ENCODE data around the gene EIF4B.
"Not testable (repeated sequence)": the region's sequence is repeated elsewhere in the genome, so short reads cannot be mapped to it uniquely, and the experiment has no call there.

EIF4B gene

DNA sequence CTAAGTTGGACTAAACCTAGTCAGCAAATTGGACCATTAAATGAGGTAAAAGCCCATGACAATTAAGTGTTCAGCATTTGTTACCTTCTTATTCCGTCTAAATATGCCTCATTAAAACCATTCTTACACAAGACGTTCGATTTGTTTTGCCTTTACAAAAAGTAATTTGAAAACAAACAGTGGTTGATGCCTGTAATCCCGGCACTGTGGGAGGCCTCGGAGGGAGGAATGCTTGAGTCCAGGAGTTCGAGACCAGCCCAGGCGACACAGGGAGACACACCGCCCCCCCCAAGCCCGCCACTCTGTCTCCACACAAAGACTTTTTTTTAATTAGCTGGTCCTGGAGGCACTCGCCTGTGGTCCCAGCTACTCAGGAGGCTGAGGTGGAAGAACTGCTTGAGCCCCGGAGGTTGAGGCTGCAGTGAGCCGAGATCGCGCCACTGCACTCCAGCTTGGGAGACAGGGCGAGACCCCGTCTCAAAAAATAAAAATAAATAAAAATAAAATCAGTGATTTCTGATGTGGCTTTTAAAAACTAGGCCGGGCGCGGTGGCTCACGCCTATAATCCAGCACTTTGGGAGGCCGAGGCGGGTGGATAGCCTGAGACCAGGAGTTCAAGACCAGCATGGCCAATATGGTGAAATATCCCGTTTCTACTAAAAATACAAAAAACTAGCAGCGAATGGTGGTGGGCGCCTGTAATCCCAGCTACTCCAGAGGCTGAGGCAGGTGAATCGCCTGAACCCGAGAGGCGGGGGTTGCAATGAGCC lies 856 bp upstream of the EIF4B start:
- Histone ChIP-seq H3K27me3 (ENCODE audit: insufficient read depth, poor library complexity, severe bottlenecking) (no peaks in the 10 kb centered on the region), H3K9me3 (ENCODE audit: severe bottlenecking) (no peaks in the 10 kb centered on the region), H3K4me3 (ENCODE audit: severe bottlenecking) (peak overlapping the region; percentile 71), H3K27ac (ENCODE audit: poor library complexity, severe bottlenecking) (peak overlapping the region; percentile 91), H3K36me3 (ENCODE audit: low read depth) (peaks cover 30% of the 10 kb centered on the region), H3K4me1 (ENCODE audit: insufficient read depth, poor library complexity, severe bottlenecking) (peaks cover 29% of the 10 kb centered on the region)
- TF ChIP-seq, protein P1, sequence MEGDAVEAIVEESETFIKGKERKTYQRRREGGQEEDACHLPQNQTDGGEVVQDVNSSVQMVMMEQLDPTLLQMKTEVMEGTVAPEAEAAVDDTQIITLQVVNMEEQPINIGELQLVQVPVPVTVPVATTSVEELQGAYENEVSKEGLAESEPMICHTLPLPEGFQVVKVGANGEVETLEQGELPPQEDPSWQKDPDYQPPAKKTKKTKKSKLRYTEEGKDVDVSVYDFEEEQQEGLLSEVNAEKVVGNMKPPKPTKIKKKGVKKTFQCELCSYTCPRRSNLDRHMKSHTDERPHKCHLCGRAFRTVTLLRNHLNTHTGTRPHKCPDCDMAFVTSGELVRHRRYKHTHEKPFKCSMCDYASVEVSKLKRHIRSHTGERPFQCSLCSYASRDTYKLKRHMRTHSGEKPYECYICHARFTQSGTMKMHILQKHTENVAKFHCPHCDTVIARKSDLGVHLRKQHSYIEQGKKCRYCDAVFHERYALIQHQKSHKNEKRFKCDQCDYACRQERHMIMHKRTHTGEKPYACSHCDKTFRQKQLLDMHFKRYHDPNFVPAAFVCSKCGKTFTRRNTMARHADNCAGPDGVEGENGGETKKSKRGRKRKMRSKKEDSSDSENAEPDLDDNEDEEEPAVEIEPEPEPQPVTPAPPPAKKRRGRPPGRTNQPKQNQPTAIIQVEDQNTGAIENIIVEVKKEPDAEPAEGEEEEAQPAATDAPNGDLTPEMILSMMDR (IDR thresholded peaks at IDR 0.05; ENCODE audit: poor library complexity, severe bottlenecking) = no peak
- DNase-seq (ENCODE audit: low spot score) (no peak), ATAC-seq (ENCODE audit: low read depth) (no peak; the same call in 2 of the 3 replicates)

DNA sequence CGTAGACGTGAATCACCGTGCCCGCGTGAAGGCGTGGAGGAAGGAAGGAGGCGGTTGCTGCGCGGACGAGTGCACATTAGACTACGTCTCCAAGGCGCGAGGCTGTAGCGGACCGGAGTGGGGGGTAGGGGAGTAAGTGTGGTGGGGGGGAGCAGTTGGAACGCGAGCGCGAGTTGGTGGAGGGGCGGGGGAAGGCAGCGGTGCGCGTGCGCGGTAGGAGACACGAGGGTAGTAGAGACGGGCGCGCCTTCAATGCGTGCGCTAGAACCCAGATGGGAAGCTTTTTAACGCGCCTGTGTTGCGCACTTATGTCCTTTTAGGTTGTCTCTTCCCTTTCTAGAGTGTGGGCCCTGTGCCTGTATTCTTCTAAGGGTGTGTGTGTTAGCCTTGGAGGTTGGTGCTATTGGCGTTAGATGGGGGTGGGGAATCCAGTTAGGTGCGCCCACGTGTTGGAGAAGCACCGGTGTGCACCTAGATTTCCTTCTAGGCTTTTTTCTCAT lies 604 bp downstream of the EIF4B start:
- peak overlapping the region; percentile 91 for H3K27ac ChIP-seq (ENCODE audit: poor library complexity, severe bottlenecking)
- peak; percentile 79 for DNase-seq (ENCODE audit: low spot score)
- TF ChIP-seq, protein P1 (IDR thresholded peaks at IDR 0.05; ENCODE audit: poor library complexity, severe bottlenecking) = no peak
- H3K36me3 ChIP-seq (ENCODE audit: low read depth) = peaks cover 44% of the 10 kb centered on the region
- H3K27me3 ChIP-seq (ENCODE audit: insufficient read depth, poor library complexity, severe bottlenecking) = no peaks in the 10 kb centered on the region
- H3K9me3 ChIP-seq (ENCODE audit: severe bottlenecking) = no peaks in the 10 kb centered on the region
- H3K4me3 ChIP-seq (ENCODE audit: severe bottlenecking) = peak overlapping the region; percentile 71
- ATAC-seq (ENCODE audit: low read depth) = peak; percentile 32
- H3K4me1 ChIP-seq (ENCODE audit: insufficient read depth, poor library complexity, severe bottlenecking) = peaks cover 29% of the 10 kb centered on the region

GRCh38 chr12:53007343-53007742 lies 1.1 kb downstream of the EIF4B start:
- peak overlapping the region; percentile 71 for H3K4me3 ChIP-seq (ENCODE audit: severe bottlenecking)
- TF ChIP-seq, protein P1 (IDR thresholded peaks at IDR 0.05; ENCODE audit: poor library complexity, severe bottlenecking) = no peak
- DNase-seq (ENCODE audit: low spot score) (no peak), ATAC-seq (ENCODE audit: low read depth) (no peak)
- H3K36me3 ChIP-seq (ENCODE audit: low read depth) = peaks cover 48% of the 10 kb centered on the region
- no peaks in the 10 kb centered on the region for H3K9me3 ChIP-seq (ENCODE audit: severe bottlenecking)
- H3K27ac ChIP-seq (ENCODE audit: poor library complexity, severe bottlenecking) = peak overlapping the region; percentile 91
- H3K27me3 ChIP-seq (ENCODE audit: insufficient read depth, poor library complexity, severe bottlenecking) = no peaks in the 10 kb centered on the region
- peaks cover 29% of the 10 kb centered on the region for H3K4me1 ChIP-seq (ENCODE audit: insufficient read depth, poor library complexity, severe bottlenecking)

DNA sequence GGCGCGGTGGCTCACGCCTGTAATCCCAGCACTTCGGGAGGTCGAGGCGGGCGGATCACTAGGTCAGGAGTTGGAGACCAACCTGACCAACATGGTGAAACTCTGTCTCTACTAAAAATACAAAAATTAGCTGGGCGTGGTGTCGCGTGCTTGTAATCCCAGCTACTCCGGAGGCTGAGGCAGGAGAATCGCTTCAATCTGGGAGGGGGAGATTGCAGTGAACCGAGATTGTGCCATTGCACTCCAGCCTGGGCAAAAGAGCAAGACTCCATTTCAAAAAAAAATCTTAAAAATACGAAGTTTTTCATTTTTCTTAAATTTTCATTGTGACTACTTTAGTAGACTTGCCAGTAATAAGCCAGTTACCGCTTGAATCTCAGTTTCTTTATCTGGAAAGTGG lies 2.5 kb downstream of the EIF4B start:
- Histone ChIP-seq H3K27ac (ENCODE audit: poor library complexity, severe bottlenecking) (peak overlapping the region; percentile 91), H3K36me3 (ENCODE audit: low read depth) (peaks cover 62% of the 10 kb centered on the region), H3K4me1 (ENCODE audit: insufficient read depth, poor library complexity, severe bottlenecking) (peaks cover 29% of the 10 kb centered on the region)
- H3K9me3 ChIP-seq (ENCODE audit: severe bottlenecking); H3K4me3 ChIP-seq (ENCODE audit: severe bottlenecking); H3K27me3 ChIP-seq (ENCODE audit: insufficient read depth, poor library complexity, severe bottlenecking); DNase-seq (ENCODE audit: low spot score); ATAC-seq (ENCODE audit: low read depth): not testable (repeated sequence)

- no peak overlapping the region for H3K27ac ChIP-seq (ENCODE audit: poor library complexity, severe bottlenecking)
Measured at GRCh38 chr12:53010955-53011354, 4.7 kb downstream of the EIF4B start.

More at GRCh38 chr12:53010955-53011354, 4.7 kb downstream of the EIF4B start:
- no peak for ATAC-seq (ENCODE audit: low read depth)
- peaks cover 19% of the 10 kb centered on the region for H3K4me1 ChIP-seq (ENCODE audit: insufficient read depth, poor library complexity, severe bottlenecking)
- no peak for DNase-seq (ENCODE audit: low spot score)
- peaks cover 82% of the 10 kb centered on the region for H3K36me3 ChIP-seq (ENCODE audit: low read depth)
- TF ChIP-seq, protein P1 (IDR thresholded peaks at IDR 0.05; ENCODE audit: poor library complexity, severe bottlenecking) = no peak
- H3K9me3 ChIP-seq (ENCODE audit: severe bottlenecking) = no peaks in the 10 kb centered on the region
- no peak overlapping the region for H3K4me3 ChIP-seq (ENCODE audit: severe bottlenecking)
- H3K27me3 ChIP-seq (ENCODE audit: insufficient read depth, poor library complexity, severe bottlenecking) = no peaks in the 10 kb centered on the region

Measured in RWPE2 (cell line).